Activated CD8-positive, alpha-beta memory T cell treated with anti-CD3 and anti-CD28 coated beads for 4 hours (primary cell): ENCODE results near the gene SLC7A10.
"Not testable (repeated sequence)": the region's sequence is repeated elsewhere in the genome, so short reads cannot be mapped to it uniquely, and the experiment has no call there.

ENCODE experiments used
- DNase-seq, 2 donors: peaks; one replicate each; pipeline ENCODE4 v3.0.0-alpha.2; 2020; ENCODE audit warnings: low read depth in 2 of 2

SLC7A10 gene

DNA sequence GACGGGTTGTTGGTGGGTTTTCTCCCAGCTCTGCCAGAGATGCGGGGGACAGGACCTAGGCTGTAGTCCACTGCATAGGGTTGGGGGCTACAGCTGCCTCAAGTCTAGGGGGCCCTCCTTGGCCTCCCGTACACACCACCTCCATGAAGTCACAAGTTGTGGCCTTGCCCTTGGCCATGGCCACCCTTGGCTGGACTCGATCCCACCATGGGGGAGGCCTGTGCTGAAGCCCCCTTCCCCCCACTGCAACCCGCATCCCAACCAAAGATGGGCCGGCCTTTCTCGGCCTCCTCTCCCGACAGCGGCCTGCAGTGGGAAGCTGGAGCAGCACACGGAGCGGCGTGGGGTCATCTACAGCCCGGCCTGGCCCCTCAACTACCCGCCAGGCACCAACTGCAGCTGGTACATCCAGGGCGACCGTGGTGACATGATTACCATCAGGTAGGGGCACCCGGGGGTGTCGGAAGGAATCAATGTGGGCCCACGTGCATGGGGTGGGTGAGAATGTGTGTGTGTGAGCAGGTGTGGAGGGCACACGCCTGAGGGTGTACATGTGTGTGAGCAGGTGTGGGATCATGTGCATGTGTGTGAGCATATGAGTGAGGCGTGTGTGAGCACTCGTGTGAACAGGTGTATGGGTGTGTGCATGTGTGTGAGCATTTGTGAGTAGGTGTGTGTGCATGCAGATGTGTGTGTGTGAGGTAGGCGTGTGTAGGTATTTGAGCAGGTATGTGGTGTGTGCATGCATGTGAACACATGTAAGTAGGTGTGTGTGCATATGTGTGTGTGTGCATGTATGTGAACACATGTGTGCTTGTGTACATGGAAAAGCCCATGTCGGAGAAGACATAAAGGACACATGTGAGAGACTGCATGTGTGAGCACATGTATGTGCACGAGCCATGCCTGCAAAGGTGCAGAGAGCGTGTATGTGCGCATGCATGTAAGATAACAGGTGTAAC lies 22.8 kb downstream of the SLC7A10 start:
- no peak for DNase-seq

DNA sequence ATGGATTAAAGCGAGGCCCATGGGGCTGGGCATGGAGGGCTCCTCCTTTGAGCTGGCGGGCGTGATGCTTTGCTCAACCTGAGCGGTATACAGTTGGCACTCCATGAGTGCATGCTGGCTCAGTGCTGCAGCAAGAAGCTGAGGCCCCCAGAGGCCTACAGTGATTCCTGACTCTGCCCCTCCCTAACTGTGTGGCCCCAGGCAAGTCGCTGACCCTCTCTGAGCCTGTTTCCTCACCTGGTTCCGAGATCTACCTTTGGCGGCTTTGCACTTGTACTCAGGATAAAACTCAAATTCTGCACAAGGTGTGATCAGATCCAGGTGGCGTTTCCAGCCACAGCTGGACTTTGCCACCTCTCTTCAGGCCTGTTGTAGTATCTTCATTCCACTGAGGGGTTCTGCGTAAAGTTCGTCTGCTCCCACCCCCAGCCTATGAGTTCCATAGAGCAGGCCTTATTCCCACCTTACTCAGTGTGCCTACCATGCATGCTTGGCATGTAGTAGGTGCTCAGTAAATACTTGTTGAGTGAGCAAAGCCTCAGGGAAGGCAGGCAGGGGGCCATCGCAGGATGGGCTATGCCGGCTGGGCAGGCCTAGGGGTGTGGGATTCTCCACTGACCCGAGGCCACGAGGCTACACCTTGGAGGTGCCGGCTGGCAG lies 23.6 kb downstream of the SLC7A10 start:
- no peak for DNase-seq

DNA sequence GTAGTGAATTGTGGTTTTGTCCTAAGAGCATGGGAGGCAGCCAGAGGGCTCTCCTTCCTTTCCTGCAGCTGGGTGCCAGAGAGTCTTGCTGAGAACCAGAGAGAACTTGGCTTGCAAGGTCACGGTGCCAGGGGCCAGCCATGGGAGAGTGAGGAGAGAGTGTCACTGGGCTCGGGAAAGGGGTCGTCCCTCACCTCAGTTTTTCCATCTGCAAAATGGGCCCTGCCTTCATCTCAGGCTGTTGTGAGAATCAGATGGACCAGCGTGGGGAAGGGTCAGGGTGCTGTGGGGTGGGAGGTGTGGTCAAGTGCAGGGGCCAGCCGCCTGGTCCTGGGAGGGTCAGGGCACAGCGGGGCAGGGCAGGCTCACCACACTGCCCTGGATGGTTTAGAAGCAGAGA lies 24.2 kb downstream of the SLC7A10 start:
- DNase-seq: no peak

DNA sequence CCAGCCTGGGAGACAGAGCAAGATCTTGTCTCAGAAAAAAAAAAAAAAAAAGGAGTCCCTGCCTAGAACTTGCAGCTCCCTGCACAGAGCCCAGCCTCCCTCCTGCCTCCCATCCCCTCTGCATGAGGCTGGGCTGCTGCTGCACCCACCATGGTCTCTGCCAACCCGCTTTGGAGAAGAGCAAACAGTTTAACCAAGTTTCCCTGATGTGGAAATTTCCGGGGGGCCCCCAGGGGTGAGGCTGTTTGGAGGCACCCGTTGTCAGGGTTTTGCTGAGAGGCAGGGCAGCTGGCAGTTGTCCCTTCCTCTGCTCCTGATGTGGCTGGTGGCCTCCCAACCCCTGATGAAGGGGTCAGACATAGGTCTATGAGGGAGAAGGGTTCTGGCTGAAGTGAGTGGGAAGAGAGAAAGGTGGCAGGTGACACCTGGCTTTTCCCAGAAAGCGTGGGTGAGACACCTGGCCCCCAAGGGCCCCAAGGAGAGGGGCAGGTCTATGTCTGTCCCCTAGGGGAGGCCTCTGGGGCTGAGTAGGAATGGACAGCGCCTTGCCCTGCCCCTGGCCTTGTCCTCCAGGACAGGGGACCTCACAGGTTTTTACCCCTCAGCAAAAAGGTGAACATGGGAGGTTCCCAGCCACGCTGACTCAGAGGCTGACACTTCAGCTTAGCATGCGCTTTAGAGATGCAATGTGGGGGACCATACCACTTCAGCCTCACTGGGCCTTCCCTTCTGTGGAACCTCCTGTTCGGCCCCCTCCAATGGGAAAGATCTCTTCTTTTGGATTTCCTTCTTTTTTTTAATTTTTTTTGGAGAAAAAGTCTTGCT lies 26.0 kb downstream of the SLC7A10 start:
- DNase-seq: no peak

DNA sequence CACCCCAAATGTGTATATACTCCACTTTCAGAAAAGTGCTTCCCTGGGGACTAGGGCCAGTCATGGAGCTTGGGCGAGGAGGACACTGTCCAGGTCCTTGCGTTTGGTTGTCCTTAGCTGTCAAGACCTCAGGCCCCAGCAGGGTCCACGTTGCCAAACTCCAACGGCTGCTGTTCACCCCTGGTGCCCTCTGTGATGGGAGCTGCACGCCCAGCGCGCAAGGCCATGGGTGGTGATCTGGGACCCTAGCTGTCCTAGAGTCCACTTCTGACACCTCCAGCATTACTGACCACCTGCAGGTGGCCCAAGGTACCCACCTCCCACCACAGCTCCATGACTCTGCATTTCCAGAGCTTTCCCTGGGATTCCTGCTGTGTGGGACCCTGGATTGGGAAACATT lies 27.5 kb downstream of the SLC7A10 start:
- no peak for DNase-seq

DNA sequence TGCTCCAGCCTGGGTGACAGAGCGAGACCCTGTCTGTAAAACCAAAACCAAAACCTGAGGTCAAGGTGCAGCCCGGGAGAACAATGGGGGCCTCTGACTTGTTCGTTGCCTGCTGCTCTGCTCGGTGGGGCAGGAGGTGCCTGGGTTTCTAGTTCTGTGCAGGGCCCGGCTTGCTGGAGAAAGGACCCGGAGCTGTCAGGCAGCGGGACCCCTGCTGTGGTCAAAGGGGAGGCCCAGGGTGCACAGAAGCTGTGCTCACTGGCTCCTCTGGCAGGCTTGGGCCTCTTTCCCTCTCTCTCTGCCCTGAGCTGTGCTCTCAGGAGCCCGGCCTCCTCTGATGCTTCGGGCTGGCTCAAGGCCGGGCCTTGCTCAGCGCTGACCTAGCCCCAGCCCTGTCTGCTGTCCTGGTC lies 28.1 kb downstream of the SLC7A10 start:
- DNase-seq: no peak

DNA sequence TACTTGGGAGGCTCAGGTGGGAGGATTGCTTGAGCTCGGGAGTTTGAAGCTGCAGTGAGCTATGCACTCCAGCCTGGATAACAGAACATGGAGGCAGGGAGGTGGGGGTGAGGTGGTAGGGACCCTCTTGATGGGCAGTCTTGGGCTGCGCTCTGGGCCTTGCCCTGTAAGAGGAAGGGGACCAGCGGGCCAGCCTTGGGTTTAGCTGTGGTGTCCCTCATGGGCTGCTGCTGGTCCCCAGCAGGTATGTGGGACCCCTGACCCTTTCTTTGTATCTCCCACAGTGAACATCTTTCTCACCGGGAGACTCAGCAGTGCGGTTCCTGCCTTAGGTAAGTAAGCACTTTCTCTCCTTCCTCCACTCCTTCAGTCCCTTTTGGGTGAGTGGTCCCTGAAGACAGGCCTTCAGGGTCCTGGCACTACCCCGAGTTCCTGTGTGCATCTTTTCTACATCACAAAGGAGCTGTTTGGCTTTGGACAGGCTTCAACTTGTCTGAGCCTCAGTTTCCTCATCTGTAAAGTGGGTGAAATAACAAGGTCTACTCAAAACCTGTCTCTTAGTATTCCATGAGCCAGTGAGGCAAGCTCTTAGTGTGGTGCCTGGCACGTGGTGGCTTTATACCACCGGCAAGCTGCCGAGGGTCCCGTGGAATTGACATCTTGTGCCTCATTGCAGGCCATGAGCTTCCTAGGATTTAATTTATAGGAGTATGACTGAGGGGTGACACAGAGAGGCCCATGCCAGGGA lies 29.0 kb downstream of the SLC7A10 start:
- no peak for DNase-seq

DNA sequence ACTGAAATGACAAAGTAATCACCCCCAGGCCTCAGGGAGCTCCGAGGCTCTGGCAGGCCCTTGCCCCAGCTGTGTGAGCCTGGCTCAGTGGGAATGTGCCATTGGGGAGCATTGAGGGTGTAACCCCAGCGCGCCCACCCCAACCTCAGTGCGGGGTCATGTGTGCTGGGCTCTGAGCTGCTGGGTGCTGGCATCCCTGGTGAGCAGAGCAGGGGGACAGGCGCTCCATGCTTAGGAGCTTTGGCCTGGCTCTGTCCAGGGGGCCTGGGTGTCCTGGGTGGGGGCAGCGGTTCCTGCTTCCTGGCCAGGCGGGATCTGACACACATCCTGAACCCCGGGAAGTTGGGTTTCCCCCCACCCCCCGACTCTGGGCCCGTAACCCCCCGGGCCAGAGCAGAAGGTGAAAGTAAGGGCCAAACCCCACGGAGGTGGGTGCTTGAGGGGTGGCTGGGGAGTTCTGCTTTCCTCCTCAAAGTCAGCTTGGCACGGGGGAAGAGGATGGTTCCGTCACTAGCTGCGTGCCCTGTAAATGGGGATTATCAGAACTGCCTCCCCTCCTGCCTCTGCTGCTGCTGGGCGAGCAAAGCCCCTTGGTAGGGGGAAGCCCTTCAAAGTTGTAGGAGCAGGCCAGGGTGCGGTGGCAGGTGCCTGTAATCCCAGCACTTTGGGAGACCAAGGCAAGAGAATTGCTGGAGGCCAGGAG lies 29.9 kb downstream of the SLC7A10 start:
- no peak for DNase-seq

DNA sequence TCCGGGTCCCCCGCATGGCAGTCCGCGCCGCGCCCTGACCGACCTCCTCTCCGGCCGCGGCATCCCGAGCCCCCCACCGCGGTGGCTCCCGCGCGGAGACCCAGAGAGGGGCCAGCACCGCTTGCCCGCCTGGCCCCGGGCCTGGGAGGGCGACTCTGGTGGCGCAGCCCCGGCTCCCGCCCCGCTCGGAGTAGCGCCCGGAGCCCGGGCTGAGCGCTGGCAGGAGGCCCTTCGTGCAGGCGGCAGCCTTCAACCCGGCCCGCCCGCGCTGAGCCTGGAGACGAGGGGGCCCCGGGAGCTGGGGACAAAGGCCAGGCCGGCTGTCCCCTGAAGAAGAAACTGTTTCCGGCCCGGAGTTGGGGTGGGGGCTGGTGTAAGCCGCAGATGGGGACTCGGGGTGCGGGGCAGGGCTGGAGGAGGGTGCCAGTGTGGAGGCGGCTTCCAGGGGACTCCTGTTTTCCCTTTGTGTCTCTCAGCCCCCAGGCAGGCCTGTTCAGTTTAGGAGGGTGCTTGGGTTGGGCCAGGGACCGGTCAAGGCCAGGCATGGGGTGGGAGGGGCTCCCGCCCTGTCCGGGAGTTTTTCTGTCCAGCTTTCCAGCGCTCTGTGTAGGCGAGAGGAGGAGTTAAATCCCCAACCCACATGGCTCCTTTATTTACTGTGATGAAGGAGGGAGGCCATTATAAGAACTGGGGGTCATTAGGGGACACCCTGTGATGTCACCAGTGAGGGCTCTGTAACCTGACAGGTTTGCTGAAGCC lies 30.6 kb downstream of the SLC7A10 start:
- DNase-seq: no peak

DNA sequence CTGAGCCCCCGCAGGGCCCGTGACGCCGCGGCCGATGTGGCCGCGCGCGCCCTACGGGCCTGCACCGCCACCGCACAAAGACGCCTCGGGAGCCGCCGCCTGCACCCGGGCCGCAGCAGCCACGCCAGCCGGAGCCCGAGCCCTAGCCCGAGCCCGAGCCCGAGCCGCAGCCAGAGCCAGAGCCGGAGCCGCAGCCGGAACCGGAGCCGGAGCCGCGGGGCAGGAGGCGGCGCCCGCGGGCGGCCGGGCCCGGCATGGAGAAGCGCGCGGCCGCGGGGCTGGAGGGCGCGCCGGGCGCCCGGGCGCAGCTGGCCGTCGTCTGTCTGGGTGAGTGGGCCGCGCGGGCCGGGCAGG lies 31.1 kb downstream of the SLC7A10 start:
- no peak for DNase-seq

DNA sequence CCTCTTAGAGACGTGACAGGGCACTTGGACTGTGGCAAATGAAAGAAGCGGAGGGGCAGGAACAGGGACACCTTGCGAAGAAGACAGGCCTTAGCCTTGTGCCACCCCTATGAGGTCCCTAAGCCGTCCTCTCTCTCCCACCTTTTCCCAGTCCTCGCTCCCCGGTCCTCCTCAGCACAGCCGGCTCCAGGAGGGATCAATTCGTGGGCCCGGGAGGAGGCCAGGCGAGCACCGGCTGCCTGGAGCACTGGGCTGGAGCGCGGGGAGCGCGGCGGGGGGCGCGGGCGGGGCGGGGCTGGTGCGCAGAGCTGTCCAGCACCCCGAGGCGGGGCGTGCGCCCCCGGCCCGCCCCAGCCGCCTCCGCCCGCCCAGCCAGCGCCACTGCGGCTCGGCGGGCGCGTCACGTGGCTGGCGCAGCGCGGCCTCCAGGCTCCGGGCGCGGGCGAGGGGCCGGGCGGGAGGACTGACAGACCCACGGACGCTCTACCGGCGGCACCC lies 31.7 kb downstream of the SLC7A10 start, which contains the start of gene LRP3:
Gene LRP3, plus strand, starts transcription at position 466 of the 498 bp plus-strand sequence. CDS start 456 bp downstream, outside the sequence.
- no peak for DNase-seq

DNA sequence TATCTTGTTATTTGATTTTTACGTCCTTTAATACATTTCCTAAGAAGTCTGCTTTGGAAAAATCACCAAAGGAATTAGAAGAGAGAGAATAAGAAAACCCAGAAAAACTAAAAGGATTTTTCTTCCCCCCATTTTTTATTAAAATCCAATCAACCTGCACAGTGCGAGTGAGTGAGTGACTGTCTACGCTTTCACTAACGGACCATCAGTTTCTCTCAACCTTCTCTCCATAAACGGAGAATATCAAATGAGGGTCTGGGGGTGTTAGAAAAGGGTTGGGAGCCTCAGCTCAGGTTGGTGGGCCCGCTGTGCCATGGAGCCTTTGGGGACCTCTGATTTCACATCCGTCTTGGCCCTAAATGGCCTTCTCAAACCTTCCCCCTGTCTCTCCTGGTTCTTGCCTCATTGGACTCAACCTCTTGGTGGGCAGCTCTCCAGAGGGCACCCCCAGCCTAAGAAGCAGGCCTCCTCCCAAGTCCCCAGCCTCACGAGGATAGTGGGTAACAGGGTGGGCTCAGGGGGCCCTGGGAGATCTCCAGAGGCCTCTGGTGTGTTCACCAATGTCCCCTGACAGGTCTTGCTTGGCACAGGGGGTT lies 32.3 kb downstream of the SLC7A10 start:
- no peak for DNase-seq

DNA sequence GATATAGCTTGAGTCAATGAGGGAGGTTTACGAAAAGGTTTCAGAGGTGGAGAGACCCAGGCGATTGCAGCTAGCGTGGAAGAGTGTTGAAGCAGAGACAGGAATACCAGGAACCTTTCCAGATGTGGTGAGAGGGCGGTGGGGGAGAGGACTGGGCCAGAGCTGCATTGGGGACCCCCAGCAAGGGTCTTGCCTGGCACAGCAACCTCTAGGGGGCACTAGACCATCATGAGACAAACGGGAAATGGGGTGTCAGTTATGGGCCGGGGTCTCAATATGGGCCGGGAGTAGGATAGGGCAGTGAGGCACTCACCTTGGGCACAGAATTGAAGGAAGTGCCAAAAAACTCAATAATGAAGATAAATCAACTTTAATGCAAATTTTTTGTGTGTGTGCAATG lies 33.6 kb downstream of the SLC7A10 start:
- DNase-seq: no peak

DNA sequence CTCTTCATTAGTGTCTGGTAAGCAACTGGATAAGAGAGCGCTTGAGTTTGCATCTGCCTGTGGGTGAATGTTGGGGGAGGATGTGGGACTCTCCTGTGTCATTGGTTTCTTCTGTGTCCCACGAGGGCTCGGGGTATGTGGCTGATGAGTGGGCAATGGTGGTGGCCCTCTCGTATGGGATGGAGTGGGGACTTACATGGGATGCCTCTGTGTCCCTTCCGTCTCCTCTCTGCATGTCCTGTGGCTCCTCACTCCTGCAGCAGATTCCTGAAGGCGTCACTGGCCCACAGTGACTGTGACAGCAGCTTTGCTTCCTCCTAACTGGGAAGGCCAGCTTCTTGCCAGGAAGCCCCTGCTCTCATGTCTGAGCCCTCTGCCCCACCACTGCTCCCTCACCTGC lies 34.1 kb downstream of the SLC7A10 start:
- no peak for DNase-seq

DNA sequence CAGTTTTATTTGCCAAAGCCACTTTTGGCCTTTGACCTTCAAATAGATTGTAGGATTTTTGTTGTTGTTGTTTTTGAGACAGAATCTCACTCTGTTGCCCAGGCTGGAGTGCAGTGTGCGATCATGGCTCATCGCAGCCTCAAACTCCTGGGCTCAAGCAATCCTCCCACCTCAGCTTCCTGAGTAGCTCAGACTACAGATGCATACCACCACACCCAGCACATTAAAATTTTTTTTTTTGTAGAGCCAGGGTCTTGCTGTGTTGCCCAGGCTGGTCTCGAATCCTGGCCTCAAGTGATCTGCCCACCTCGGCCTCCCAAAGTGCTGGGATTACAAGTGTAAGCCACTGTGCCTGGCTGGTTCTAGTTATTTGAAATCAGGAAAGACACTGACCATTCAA lies 34.6 kb downstream of the SLC7A10 start:
- DNase-seq: not testable (repeated sequence)

DNA sequence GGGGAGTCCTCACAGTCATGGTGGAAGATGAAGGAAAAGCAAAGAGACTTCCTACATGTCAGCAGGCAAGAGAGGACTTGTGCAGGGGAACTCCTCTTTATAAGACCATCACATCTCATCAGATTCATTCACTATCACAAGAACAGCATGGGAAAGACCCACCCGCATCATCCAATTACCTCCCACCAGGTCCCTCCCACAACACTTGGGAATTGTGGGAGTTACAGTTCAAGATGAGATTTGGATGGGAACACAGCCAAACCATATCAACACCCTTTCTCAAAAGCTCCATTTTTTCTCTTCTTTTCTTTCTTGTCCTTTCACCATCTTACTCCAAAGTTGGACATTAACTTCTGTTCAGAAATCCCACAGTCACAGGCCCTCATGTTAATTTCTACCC lies 36.2 kb downstream of the SLC7A10 start:
- no peak for DNase-seq

DNA sequence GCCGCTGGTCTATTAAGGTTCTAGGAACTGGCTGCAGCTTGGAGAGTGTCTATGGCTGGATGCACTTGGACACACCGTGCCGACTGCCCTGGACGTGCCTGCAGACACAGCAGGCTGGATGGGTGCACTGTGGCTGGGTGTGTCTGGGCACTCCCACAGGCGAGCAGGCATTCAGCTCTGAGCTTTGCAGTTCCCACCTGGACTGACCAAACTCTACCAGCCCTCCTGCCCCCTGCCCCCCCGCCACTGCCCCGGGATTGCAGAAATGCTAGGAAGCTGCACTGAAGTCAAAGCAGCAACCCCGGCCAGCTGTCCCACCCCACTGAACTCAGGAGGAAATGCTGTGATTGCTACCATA lies 38.5 kb downstream of the SLC7A10 start:
- DNase-seq: no peak

DNA sequence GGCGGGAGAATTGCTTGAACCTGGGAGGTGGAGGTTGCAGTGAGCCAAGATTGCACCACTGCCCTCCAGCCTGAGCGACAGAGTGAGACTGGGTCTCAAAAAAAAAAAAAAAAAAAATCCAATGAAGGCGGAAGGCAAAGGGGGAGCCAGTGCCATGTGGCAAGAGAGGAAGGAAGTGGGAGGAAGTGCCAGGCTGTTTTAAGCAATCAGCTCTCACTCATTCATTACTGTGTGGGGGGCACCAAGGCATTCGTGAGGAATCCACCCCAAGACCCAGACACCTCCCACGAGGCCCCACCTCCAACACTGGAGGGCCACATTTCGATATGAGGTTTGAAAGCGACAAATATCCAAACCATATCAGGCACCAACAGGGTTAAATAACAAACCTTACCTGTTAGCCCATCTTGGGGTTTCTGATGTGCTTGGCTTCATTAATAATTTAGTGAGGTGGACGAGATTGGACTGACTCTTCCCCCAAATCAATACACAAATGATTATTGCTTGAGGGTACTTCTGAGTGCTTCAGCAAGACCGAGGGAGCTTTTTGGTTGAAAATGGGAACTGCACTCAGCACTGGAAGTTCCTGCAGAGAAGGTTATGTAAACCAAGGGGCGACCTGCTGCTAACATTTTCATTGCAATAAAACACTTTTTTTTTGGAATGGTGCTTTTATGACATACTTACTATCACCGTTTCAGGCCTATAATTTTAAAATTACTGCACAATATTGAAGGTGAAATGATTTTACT lies 39.0 kb downstream of the SLC7A10 start:
- no peak for DNase-seq

DNA sequence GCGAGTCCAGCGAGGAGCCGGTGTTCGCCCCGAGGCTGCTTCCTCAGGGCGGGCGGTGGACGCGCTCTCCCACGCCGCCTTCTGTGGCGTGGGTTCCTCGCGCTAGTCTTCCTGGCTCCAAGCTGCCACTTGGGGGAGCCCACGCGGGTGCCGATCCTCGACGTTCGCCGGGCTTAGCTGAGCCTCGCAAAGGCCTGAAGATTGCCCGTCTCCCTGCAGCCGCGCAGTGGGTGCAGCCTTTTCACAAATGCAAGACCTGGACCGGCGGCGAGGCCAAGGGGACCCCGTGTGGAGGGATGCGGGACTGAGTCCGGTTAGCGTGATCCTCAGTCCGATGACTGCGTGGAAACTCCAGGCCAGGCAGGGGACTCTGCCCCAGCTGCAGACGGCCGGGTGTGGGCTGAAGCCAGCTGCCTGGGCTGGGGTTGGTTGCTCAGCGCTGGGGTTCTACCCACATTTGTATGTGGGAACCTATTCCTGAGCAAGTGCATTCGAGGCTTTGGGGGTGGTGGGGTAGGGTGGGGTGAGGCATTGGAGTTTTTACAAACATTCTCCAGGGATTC lies 48.2 kb downstream of the SLC7A10 start:
- no peak for DNase-seq
